GM23338 (cell line): ENCODE measurements around the gene PNMA1. TPM values are rescaled to one million over a fixed set of nuclear protein-coding genes. Genes with fewer than 3 reads are reported as not detected.

Source experiments
- ATAC-seq: fragments of 200-7000 bp; cut with Tn5 transposase; 3 replicates; pipeline ENCODE4 v1.9.1; 2020
- DNase-seq: peaks from one replicate; pipeline ENCODE4 v3.0.0-alpha.2; 2015; ENCODE audit warnings: low spot score
- H2AFZ ChIP-seq: fragments of 200-600 bp; sonication (generic); 2 replicates; pipeline ENCODE4 v1.8.0; 2016; ENCODE audit warnings: antibody characterized with exemption, mild to moderate bottlenecking, moderate library complexity
- H3F3A ChIP-seq: fragments of 200-600 bp; sonication (generic); replicated peaks from 2 replicates; pipeline ENCODE4 v1.8.0; 2017; ENCODE audit warnings: antibody characterized with exemption, mixed run types, low read depth
- H3K27ac ChIP-seq: fragments of 200-600 bp; sonication (generic); 2 replicates; pipeline ENCODE4 v1.6.1; 2016; ENCODE audit warnings: low read depth
- H3K27me3 ChIP-seq: fragments of 200-600 bp; sonication (generic); 2 replicates; pipeline ENCODE4 v1.8.0; 2016; ENCODE audit warnings: mild to moderate bottlenecking, mixed run types, moderate library complexity; ENCODE audit not compliant: insufficient read depth
- H3K36me3 ChIP-seq: fragments of 200-600 bp; sonication (generic); 2 replicates; pipeline ENCODE4 v1.8.0; 2016; ENCODE audit warnings: mild to moderate bottlenecking; ENCODE audit not compliant: insufficient read depth
- H3K4me1 ChIP-seq: fragments of 200-600 bp; sonication (generic); 2 replicates; pipeline ENCODE4 v1.8.0; 2016; ENCODE audit warnings: mild to moderate bottlenecking, moderate library complexity; ENCODE audit not compliant: insufficient read depth
- H3K4me2 ChIP-seq: fragments of 200-600 bp; sonication (generic); 2 replicates; pipeline ENCODE4 v1.7.1; 2017; ENCODE audit warnings: mixed run types
- H3K4me3 ChIP-seq: fragments of 200-600 bp; sonication (generic); 2 replicates; pipeline ENCODE4 v1.6.1; 2016; ENCODE audit warnings: mixed run types
- H3K79me2 ChIP-seq: fragments of 200-600 bp; sonication (generic); replicated peaks from 2 replicates; pipeline ENCODE4 v1.8.0; 2017; ENCODE audit warnings: mild to moderate bottlenecking; ENCODE audit not compliant: insufficient read depth
- H3K9me2 ChIP-seq: fragments of 200-600 bp; sonication (generic); 2 replicates; pipeline ENCODE4 v1.8.0; 2017; ENCODE audit not compliant: insufficient read depth
- H4K20me1 ChIP-seq: fragments of 200-600 bp; sonication (generic); replicated peaks from 2 replicates; pipeline ENCODE4 v1.8.0; 2017; ENCODE audit warnings: mild to moderate bottlenecking; ENCODE audit not compliant: insufficient read depth
- H3K27ac Mint-ChIP-seq: 2 replicates; pipeline ENCODE4 v1.8.0; 2020; ENCODE audit warnings: inconsistent platforms, mild to moderate bottlenecking, moderate library complexity, mixed read lengths
- H3K27me3 Mint-ChIP-seq: 3 replicates; pipeline ENCODE4 v1.8.0; 2022; ENCODE audit warnings: low read depth, mild to moderate bottlenecking, moderate library complexity, mixed read lengths, inconsistent platforms; ENCODE audit not compliant: insufficient read depth, poor library complexity
- H3K36me3 Mint-ChIP-seq: 3 replicates; pipeline ENCODE4 v1.8.0; 2021; ENCODE audit warnings: low read depth, mild to moderate bottlenecking, inconsistent platforms, moderate library complexity, mixed read lengths
- H3K4me1 Mint-ChIP-seq: 3 replicates; pipeline ENCODE4 v1.8.0; 2020; ENCODE audit warnings: mild to moderate bottlenecking, inconsistent platforms, mixed read lengths
- H3K4me3 Mint-ChIP-seq: 3 replicates; pipeline ENCODE4 v1.8.0; 2021; ENCODE audit warnings: moderate library complexity, mild to moderate bottlenecking, inconsistent platforms, mixed read lengths
- H3K9me3 Mint-ChIP-seq: 3 replicates; pipeline ENCODE4 v1.8.0; 2020; ENCODE audit warnings: moderate library complexity, mild to moderate bottlenecking, inconsistent platforms, mixed read lengths
- CREB1 ChIP-seq: fragments of 250-450 bp; sonication (Bioruptor Pico); IDR thresholded peaks from 2 replicates; pipeline ENCODE4 v1.5.0; 2020; ENCODE audit warnings: low read depth, mild to moderate bottlenecking, moderate library complexity
- EZH2 ChIP-seq: fragments of 200-600 bp; sonication (generic); IDR thresholded peaks from one replicate; pipeline ENCODE4 v1.8.0; 2017; ENCODE audit warnings: antibody characterized with exemption, mild to moderate bottlenecking, low read depth; ENCODE audit not compliant: unreplicated experiment
- EZH2phosphoT487 ChIP-seq: fragments of 200-600 bp; sonication (generic); IDR thresholded peaks from one replicate; pipeline ENCODE4 v1.8.1; 2018; ENCODE audit warnings: antibody characterized with exemption; ENCODE audit not compliant: unreplicated experiment
- JUNB ChIP-seq: IDR thresholded peaks from one replicate; pipeline ENCODE4 v1.6.1; 2016; ENCODE audit warnings: antibody characterized with exemption; ENCODE audit not compliant: unreplicated experiment
- NANOG ChIP-seq: IDR thresholded peaks from 2 replicates; pipeline ENCODE4 v1.6.1; 2016; ENCODE audit warnings: antibody characterized with exemption, borderline replicate concordance
- POLR2AphosphoS5 ChIP-seq: IDR thresholded peaks from 2 replicates; pipeline ENCODE4 v1.6.1; 2016; ENCODE audit warnings: antibody characterized with exemption, low read depth
- STAT1 ChIP-seq: IDR thresholded peaks from one replicate; pipeline ENCODE4 v1.6.1; 2016; ENCODE audit warnings: antibody characterized with exemption; ENCODE audit not compliant: unreplicated experiment
- ZNF114 ChIP-seq: fragments of 250-450 bp; sonication (Bioruptor Pico); IDR thresholded peaks from 2 replicates; pipeline ENCODE4 v1.5.0; 2020; ENCODE audit warnings: mild to moderate bottlenecking, moderate library complexity
- ZNF331 ChIP-seq: fragments of 250-450 bp; sonication (Bioruptor Pico); IDR thresholded peaks from 2 replicates; pipeline ENCODE4 v1.5.0; 2020; ENCODE audit warnings: low read depth, mild to moderate bottlenecking, moderate library complexity
- polyA plus RNA-seq: library from polyadenylated mRNA; unstranded; fragments of >200 nt; fragmentation: Nextera tagmentation; extraction: Ambion mirVana; gene quantifications from 2 replicates; pipeline ENCODE4 v1.2.1, GENCODE V29; 2016
- total RNA-seq: library from RNA; depleted of rRNA; stranded (reverse); fragments of >200 nt; shearing (Covaris generic); gene quantifications from 2 replicates; pipeline ENCODE4 v1.2.3, GENCODE V29; 2014
- TF ChIP-seq, protein P1 (sequence below): IDR thresholded peaks from one replicate; pipeline ENCODE4 v1.6.1; 2018; ENCODE audit warnings: antibody characterized with exemption; ENCODE audit not compliant: unreplicated experiment
- TF ChIP-seq, protein P2 (sequence below): fragments of 250-450 bp; sonication (Bioruptor Pico); IDR thresholded peaks from 2 replicates; pipeline ENCODE4 v1.5.0; 2020; ENCODE audit warnings: mild to moderate bottlenecking, moderate library complexity
- TF ChIP-seq, protein P3 (sequence below), 2 experiments: fragments of 200-600 bp in 1 of 2; sonication (generic) in 1 of 2; conservative IDR thresholded peaks; 2 replicates each; pipeline versions ENCODE4 v1.5.1 to v1.6.1; 2016 to 2017; ENCODE audit warnings: antibody characterized with exemption in 2 of 2, low read depth in 2 of 2, mild to moderate bottlenecking in 2 of 2, moderate library complexity in 1 of 2
- TF ChIP-seq, protein P4 (sequence below): IDR thresholded peaks from 2 replicates; pipeline ENCODE4 v1.6.1; 2016; ENCODE audit warnings: antibody characterized with exemption

Gene PNMA1
- total and polyA plus RNA-seq, 2 experiments from 2014 or later = 18.2 to 32.9 TPM

DNA sequence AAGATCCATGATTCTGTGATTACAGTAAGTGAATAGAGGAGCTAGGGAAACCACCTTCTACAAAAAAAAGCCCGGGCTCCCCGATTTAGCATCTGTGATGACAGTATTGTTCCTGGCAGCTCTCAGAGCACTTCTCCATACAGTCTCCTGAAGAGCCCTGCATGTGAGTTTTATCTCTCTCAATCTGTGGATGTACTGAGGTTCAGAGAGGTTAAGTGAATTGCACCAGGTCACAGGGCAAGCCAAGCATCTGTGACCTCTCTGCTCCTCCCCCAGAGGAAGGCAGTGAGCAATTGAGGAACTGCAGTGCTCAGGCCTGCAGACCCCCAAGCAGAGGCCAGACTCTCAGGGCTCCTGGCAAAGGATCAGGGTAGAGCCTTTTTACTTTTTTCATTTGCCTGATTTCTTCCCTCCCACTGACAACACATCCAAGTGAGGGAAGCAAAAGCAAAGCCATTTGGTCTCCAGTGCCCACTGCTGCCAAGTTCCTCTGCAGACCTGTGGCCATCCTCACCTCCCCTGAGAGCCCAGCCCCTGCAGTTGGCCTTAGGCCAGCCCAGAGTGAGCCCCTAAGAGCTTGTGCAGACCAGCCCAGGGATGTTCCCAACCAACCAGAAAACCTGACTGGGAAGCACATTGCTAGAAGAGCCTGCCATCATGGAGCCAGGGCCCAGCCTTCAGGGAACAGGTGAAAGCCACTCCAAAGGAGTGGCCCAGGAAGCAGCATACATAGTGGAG lies 47.6 kb upstream of the PNMA1 start:
- DNase-seq = no peak
- no peak overlapping the region for H2AFZ ChIP-seq
- peaks cover 12% of the 10 kb centered on the region for H3K79me2 ChIP-seq
- H3K27me3 ChIP-seq = peaks cover 41% of the 10 kb centered on the region
- Mint-ChIP-seq H3K27ac (no peak overlapping the region), H3K4me1 (peaks cover 35% of the 10 kb centered on the region), H3K4me3 (no peak overlapping the region), H3K9me3 (no peaks in the 10 kb centered on the region), H3K27me3 (peaks cover 42% of the 10 kb centered on the region), H3K36me3 (no peaks in the 10 kb centered on the region; the same call in 2 of the 3 replicates)
- no peak overlapping the region for H3K4me2 ChIP-seq
- H3F3A ChIP-seq = 0 out of 2 replicates have a peak, but pooled peaks cover 8% of the 10 kb centered on the region
- H3K4me1 ChIP-seq = peaks cover 25% of the 10 kb centered on the region
- no peaks in the 10 kb centered on the region for H3K36me3 ChIP-seq
- H3K9me2 ChIP-seq = no peaks in the 10 kb centered on the region
- ATAC-seq = no peak
- H3K27ac ChIP-seq = no peak overlapping the region
- no peak for TF ChIP-seq EZH2
- TF ChIP-seq, protein P1, sequence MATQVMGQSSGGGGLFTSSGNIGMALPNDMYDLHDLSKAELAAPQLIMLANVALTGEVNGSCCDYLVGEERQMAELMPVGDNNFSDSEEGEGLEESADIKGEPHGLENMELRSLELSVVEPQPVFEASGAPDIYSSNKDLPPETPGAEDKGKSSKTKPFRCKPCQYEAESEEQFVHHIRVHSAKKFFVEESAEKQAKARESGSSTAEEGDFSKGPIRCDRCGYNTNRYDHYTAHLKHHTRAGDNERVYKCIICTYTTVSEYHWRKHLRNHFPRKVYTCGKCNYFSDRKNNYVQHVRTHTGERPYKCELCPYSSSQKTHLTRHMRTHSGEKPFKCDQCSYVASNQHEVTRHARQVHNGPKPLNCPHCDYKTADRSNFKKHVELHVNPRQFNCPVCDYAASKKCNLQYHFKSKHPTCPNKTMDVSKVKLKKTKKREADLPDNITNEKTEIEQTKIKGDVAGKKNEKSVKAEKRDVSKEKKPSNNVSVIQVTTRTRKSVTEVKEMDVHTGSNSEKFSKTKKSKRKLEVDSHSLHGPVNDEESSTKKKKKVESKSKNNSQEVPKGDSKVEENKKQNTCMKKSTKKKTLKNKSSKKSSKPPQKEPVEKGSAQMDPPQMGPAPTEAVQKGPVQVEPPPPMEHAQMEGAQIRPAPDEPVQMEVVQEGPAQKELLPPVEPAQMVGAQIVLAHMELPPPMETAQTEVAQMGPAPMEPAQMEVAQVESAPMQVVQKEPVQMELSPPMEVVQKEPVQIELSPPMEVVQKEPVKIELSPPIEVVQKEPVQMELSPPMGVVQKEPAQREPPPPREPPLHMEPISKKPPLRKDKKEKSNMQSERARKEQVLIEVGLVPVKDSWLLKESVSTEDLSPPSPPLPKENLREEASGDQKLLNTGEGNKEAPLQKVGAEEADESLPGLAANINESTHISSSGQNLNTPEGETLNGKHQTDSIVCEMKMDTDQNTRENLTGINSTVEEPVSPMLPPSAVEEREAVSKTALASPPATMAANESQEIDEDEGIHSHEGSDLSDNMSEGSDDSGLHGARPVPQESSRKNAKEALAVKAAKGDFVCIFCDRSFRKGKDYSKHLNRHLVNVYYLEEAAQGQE = no peak
- TF ChIP-seq, protein P2, sequence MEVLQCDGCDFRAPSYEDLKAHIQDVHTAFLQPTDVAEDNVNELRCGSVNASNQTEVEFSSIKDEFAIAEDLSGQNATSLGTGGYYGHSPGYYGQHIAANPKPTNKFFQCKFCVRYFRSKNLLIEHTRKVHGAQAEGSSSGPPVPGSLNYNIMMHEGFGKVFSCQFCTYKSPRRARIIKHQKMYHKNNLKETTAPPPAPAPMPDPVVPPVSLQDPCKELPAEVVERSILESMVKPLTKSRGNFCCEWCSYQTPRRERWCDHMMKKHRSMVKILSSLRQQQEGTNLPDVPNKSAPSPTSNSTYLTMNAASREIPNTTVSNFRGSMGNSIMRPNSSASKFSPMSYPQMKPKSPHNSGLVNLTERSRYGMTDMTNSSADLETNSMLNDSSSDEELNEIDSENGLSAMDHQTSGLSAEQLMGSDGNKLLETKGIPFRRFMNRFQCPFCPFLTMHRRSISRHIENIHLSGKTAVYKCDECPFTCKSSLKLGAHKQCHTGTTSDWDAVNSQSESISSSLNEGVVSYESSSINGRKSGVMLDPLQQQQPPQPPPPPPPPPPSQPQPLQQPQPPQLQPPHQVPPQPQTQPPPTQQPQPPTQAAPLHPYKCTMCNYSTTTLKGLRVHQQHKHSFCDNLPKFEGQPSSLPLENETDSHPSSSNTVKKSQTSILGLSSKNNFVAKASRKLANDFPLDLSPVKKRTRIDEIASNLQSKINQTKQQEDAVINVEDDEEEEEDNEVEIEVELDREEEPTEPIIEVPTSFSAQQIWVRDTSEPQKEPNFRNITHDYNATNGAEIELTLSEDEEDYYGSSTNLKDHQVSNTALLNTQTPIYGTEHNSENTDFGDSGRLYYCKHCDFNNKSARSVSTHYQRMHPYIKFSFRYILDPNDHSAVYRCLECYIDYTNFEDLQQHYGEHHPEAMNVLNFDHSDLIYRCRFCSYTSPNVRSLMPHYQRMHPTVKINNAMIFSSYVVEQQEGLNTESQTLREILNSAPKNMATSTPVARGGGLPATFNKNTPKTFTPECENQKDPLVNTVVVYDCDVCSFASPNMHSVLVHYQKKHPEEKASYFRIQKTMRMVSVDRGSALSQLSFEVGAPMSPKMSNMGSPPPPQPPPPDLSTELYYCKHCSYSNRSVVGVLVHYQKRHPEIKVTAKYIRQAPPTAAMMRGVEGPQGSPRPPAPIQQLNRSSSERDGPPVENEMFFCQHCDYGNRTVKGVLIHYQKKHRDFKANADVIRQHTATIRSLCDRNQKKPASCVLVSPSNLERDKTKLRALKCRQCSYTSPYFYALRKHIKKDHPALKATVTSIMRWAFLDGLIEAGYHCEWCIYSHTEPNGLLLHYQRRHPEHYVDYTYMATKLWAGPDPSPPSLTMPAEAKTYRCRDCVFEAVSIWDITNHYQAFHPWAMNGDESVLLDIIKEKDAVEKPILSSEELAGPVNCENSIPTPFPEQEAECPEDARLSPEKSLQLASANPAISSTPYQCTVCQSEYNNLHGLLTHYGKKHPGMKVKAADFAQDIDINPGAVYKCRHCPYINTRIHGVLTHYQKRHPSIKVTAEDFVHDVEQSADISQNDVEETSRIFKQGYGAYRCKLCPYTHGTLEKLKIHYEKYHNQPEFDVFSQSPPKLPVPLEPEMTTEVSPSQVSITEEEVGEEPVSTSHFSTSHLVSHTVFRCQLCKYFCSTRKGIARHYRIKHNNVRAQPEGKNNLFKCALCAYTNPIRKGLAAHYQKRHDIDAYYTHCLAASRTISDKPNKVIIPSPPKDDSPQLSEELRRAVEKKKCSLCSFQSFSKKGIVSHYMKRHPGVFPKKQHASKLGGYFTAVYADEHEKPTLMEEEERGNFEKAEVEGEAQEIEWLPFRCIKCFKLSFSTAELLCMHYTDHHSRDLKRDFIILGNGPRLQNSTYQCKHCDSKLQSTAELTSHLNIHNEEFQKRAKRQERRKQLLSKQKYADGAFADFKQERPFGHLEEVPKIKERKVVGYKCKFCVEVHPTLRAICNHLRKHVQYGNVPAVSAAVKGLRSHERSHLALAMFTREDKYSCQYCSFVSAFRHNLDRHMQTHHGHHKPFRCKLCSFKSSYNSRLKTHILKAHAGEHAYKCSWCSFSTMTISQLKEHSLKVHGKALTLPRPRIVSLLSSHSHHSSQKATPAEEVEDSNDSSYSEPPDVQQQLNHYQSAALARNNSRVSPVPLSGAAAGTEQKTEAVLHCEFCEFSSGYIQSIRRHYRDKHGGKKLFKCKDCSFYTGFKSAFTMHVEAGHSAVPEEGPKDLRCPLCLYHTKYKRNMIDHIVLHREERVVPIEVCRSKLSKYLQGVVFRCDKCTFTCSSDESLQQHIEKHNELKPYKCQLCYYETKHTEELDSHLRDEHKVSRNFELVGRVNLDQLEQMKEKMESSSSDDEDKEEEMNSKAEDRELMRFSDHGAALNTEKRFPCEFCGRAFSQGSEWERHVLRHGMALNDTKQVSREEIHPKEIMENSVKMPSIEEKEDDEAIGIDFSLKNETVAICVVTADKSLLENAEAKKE (CRISPR knock-in tag) = no peak
- TF ChIP-seq JUNB = no peak
- no peak for TF ChIP-seq EZH2phosphoT487
- no peak for TF ChIP-seq NANOG
- TF ChIP-seq STAT1 = no peak
- no peak for TF ChIP-seq CREB1 (CRISPR knock-in tag)
- TF ChIP-seq ZNF331 (CRISPR knock-in tag) = no peak
- TF ChIP-seq, protein P3, sequence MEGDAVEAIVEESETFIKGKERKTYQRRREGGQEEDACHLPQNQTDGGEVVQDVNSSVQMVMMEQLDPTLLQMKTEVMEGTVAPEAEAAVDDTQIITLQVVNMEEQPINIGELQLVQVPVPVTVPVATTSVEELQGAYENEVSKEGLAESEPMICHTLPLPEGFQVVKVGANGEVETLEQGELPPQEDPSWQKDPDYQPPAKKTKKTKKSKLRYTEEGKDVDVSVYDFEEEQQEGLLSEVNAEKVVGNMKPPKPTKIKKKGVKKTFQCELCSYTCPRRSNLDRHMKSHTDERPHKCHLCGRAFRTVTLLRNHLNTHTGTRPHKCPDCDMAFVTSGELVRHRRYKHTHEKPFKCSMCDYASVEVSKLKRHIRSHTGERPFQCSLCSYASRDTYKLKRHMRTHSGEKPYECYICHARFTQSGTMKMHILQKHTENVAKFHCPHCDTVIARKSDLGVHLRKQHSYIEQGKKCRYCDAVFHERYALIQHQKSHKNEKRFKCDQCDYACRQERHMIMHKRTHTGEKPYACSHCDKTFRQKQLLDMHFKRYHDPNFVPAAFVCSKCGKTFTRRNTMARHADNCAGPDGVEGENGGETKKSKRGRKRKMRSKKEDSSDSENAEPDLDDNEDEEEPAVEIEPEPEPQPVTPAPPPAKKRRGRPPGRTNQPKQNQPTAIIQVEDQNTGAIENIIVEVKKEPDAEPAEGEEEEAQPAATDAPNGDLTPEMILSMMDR (conservative IDR thresholded peaks at IDR 0.05; ENCODE audit: low read depth in 2 of 2) = no peak
- TF ChIP-seq ZNF114 (CRISPR knock-in tag) = no peak
- TF ChIP-seq, protein P4, sequence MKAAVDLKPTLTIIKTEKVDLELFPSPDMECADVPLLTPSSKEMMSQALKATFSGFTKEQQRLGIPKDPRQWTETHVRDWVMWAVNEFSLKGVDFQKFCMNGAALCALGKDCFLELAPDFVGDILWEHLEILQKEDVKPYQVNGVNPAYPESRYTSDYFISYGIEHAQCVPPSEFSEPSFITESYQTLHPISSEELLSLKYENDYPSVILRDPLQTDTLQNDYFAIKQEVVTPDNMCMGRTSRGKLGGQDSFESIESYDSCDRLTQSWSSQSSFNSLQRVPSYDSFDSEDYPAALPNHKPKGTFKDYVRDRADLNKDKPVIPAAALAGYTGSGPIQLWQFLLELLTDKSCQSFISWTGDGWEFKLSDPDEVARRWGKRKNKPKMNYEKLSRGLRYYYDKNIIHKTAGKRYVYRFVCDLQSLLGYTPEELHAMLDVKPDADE = no peak
- no peak for TF ChIP-seq POLR2AphosphoS5
- H3K4me3 ChIP-seq = no peak overlapping the region
- no peaks in the 10 kb centered on the region; the same call in 1 of the 2 replicates for H4K20me1 ChIP-seq
